GM10248 (cell line): ENCODE measurements around the gene ALG8.

Source experiments
- CTCF ChIA-PET: fragments of 300-600 bp; sonication (Branson Sonifier 250); formaldehyde crosslinking; extraction: SDS; loops from one replicate; lab custom pipeline; 2021; ENCODE audit warnings: antibody characterized with exemption; lab: Yijun Ruan, JAX
- POLR2A ChIA-PET: fragments of 350-650 bp; sonication (Branson Sonifier 250); formaldehyde crosslinking; extraction: SDS; loops from one replicate; lab custom pipeline; 2020; ENCODE audit warnings: antibody characterized with exemption; lab: Yijun Ruan, JAX
- DNase-seq: peaks from one replicate; pipeline ENCODE4 v3.0.0; 2012; ENCODE audit errors: extremely low spot score
- TF ChIP-seq, protein P1 (sequence below): IDR thresholded peaks from 2 replicates; pipeline ENCODE4 v1.5.1; 2012; ENCODE audit warnings: mild to moderate bottlenecking, low read depth; ENCODE audit errors: extremely low read depth, missing control alignments, control extremely low read depth

ALG8 gene

GRCh38 chr11:78076733-78077403 is 62.6 kb downstream of the ALG8 start:
- POLR2A ChIA-PET, result no interaction called here
- no peak for DNase-seq
- CTCF ChIA-PET, result interaction anchor here (0.9 to 1.8 kb wide), 10 partner anchors 9 to 383 kb away, joined by 3 to 8 read pairs (median 4); partner anchors contain the start of gene INTS4
- TF ChIP-seq, protein P1, sequence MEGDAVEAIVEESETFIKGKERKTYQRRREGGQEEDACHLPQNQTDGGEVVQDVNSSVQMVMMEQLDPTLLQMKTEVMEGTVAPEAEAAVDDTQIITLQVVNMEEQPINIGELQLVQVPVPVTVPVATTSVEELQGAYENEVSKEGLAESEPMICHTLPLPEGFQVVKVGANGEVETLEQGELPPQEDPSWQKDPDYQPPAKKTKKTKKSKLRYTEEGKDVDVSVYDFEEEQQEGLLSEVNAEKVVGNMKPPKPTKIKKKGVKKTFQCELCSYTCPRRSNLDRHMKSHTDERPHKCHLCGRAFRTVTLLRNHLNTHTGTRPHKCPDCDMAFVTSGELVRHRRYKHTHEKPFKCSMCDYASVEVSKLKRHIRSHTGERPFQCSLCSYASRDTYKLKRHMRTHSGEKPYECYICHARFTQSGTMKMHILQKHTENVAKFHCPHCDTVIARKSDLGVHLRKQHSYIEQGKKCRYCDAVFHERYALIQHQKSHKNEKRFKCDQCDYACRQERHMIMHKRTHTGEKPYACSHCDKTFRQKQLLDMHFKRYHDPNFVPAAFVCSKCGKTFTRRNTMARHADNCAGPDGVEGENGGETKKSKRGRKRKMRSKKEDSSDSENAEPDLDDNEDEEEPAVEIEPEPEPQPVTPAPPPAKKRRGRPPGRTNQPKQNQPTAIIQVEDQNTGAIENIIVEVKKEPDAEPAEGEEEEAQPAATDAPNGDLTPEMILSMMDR, result no peak

GRCh38 chr11:78074756-78075155 is 64.7 kb downstream of the ALG8 start:
- ChIA-PET POLR2A (no interaction called here), CTCF (no interaction called here)
- TF ChIP-seq, protein P1, result no peak
- no peak for DNase-seq

DNA sequence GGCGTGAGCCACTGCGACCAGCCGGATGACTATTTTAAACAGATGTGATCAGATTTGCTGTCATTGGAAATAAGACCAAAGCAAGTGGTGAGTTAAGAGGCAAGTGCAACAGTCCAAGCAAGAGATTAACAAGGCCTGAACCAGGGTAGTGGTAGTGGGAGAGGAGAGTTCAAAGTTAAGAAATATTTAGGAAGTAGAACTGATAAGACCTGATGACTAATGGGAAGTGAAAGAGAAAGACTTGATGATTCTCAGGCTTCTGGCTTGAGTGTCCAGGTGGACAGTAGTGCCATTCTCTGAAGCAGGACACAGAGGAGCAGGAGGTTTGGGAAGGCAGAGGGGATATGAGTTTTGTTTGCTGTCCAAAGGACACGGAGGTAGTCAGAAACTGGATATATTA is 67.0 kb downstream of the ALG8 start:
- ChIA-PET CTCF (no interaction called here), POLR2A (interaction anchor here (0.6 kb wide), 1 partner anchor 12 kb away, joined by 8 read pairs; no protein-coding TSS in a partner anchor)
- TF ChIP-seq, protein P1, result no peak
- DNase-seq, result no peak

DNA sequence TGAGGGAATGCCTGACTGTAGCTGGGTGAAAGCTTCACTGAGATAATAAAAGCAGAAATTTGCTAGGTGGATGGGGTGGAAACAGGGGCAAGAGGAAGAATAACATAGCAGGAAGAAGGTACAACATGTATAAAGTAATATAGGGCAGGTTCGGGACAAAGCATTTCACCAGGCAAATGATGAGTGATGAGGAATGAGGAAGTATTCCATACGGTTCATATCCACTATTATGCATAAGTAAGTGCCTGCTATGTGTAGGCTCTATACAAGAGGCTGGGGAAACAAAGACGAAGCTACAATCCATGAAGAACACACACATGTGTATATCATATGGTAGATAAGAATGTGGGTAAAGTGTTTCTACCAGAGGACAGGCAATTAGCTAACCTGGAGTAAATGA is 67.7 kb downstream of the ALG8 start:
- ChIA-PET CTCF (interaction anchor here (1.2 to 1.4 kb wide), 2 partner anchors 26 to 32 kb away, joined by 3 to 4 read pairs; no protein-coding TSS in a partner anchor), POLR2A (interaction anchor here (0.6 kb wide), 1 partner anchor 11 kb away, joined by 8 read pairs; no protein-coding TSS in a partner anchor)
- no peak for DNase-seq
- TF ChIP-seq, protein P1, result no peak

DNA sequence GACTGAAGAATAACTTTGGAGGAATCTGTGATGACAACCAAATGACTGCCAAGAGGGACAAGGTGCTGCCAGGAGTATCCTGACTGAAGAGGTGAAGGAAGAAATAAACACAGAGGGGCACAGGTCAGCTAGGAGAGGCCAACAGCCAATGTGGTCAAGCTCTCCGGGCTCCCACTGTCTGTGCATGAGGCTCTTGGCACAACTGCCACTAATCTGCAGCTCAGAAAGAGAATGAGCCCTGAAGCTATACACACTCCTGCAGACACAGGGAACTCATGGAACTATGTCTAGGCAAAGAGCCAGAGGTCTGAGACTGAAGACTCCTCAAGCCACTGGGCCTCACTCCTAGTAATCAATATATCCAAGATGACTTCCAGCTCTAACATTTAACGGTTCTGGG is 68.8 kb downstream of the ALG8 start:
- no peak for DNase-seq
- POLR2A ChIA-PET, result interaction anchor here (0.5 kb wide), 1 partner anchor 49 kb away, joined by 6 read pairs; no protein-coding TSS in a partner anchor
- TF ChIP-seq, protein P1, result no peak
- CTCF ChIA-PET, result interaction anchor here (1.2 to 1.4 kb wide), 3 partner anchors 25 to 76 kb away, joined by 3 to 4 read pairs (median 3); partner anchors contain the start of gene INTS4

- POLR2A ChIA-PET, result no interaction called here
- TF ChIP-seq, protein P1, result no peak
- no peak for DNase-seq
- CTCF ChIA-PET, result interaction anchor here (1.3 kb wide), 1 partner anchor 9 kb away, joined by 4 read pairs; no protein-coding TSS in a partner anchor
These were observed 70.0 kb downstream of the ALG8 start for GRCh38 chr11:78069465-78069864.
